ENCODE measurements around the gene IFNLR1.
"Not testable (repeated sequence)": the region's sequence is repeated elsewhere in the genome, so short reads cannot be mapped to it uniquely, and the experiment has no call there.

The IFNLR1 gene

DNA sequence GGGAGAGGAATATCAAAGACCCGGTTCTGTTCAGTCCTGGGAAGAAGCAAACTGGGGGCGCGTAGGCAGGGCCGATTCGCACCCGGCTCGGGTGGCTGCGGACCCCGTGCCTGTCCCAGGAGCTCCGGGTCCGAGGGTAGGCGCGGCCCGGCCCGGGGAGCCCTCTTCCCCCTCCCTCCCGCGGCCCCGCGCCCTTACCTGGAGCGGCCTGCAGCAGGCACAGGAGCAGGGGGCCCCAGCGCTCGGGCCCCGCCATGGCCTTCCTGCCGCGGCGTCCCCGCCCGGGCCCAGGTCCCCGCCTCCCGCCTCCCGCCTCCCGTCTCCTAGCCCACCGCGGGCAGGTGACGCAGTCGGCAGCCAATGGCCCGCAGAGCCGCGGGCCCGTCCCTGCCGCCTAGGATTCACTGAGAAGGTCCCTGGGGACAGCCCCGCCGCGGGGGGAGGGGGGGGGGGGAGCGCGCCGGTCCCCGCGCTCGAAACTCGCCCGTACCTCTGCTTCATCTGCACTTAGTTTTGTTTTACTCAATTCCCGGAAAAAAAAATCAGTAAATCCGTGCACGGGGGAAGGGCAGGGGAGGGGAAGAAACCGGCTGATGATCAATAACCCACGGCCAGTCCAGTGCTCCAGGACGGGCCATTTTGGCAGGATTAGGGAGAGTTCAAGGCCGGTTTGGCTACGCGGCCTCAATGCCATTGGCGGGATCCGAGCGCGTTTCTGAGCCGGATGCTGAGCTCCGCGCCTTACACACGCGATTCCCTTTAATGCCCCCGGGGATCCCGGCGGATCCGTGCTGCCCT is at the start of gene IFNLR1:
Gene IFNLR1 (minus strand): TSS at position 297 of the 798 bp plus-strand sequence. CDS start 41 bp downstream, at position 256.
- peak; percentile 53 for DNase-seq

DNA sequence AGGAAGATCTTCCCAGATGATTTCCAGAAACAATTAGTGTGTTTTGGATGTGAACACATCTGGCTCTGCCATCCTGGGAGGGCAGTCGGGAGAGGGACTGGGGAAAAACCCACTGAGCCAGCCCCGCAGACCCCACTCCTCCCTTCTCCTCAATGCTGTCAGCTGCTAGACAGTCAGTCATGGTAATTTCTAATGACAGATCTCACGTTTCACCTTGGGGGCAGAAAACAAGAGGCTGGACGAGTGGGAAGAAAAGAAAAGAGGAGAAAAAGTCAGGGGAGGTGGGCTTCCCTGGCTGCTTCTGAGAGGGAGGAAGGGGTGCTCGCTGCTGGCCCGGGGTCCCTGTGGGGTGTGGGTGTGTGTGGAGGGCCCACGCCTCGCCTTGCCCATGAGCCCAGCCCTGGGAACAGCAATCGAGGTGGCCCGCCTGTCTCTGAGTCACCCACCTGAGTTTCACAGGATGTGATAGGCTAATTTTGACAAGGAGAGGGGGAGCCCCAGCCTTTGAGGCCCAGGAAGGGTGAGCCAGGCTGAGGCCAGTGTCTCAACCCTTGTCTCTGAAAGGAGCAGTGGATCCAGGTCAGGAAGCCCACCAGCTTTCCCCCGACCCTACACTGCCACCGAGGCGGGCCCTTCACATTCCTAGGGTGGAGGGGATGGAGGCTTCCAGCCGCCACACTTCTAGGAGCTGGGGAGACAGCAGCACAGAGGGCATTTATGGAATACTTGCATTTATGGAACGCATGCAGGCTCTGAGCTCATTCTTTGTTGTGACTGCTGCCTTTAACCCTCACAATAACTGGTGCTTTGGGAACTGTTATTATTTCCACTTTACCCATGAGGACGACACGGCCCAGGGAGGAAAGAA is 49.1 kb upstream of the IFNLR1 start:
- DNase-seq = no peak

DNA sequence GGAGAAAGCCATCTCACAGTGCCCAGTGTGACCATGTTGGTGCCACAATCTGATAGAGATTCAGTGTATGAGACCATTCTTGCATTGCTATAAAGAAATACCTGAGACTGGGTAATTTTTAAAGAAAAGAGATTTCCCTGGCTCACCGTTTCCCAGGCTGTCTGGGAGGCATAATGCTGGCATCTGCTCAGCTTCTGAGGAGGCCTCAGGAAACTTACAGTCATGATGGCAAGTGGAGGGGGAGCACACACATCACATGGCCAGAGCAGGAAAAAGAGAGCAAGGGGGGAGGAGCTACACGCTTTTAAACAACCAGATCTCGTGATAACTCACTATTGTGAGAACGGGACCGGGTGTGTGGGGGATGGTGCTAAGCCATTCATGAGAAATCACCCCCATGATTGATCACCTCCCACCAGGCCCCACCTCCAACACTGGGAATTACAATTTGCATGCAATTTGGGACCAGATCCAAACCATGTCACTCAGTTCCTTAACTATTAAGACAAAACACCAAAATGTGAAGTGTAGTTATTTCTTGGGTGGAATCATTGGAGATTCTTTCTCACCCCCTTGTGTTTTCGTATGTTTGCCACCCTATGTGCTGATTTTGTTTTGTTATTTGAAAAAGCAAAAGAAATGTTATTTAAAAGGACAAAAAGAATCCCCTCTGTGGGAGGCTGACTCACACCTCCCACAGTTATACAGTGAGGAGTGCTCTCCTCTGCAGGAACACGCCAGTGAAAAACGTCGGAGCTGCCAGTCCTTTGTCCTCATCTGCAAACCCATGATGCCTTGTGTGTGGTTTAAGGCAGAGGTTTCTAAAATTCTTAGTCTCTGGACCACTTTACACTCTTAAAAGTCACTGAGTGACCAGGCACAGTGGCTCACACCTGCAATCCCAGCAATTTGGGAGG is 46.9 kb upstream of the IFNLR1 start:
- DNase-seq = no peak

DNA sequence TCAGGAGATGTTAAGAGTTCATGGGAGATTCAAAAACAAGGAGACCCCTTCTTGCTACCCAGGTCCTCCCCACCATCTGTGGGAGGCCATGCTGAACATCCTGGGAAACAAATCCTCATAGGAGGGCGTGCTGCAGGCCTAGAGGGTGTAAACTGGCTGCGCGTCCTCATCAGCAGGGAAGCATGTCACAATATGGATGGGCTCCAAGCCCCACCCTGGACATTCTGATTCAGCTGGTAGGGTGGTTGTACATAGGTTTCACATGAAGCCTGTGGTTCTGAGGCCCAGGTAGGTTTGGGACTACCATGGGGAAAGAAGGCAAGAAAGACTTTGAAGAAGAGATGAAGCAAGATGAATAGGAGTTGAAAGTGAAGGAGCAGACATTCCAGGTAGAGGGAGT is 44.6 kb upstream of the IFNLR1 start:
- DNase-seq = no peak

DNA sequence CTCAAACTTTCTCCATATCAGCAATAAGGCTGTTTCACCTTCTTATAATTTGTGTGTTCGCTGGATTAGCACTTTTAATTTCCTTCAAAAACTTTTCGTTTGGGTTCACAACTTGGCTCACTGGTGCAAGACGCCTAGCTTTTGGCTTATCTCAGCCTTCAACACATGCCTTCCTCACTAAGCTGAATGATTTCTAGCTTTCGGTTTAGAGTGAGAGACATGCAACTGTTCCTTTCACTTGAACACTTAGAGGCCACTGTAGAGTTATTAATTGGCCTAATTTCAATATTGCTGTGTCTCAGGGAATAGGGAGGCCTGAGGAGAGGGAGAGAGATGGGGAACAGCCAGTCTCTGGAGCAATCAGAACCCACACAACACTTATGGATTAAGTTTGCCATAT is 41.2 kb upstream of the IFNLR1 start:
- no peak for DNase-seq

DNA sequence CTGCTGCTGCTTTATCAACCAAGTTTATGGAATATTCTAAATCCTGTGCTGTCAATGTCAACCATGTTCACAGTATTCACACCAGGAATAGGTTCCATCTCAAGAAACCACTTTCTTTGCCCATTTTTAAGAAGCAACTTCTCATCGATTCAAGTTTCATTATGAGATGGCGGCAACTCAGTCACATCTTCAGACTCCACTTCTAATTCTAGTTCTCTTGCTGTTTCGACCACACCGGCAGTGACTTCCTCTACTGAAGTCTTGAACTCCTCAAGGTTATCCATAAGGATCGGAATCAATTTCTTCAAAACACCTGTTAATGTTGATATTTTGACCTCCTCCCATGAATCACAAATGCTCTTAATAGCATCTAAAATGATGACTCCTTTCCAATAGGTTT is 39.7 kb upstream of the IFNLR1 start:
- DNase-seq = no peak

DNA sequence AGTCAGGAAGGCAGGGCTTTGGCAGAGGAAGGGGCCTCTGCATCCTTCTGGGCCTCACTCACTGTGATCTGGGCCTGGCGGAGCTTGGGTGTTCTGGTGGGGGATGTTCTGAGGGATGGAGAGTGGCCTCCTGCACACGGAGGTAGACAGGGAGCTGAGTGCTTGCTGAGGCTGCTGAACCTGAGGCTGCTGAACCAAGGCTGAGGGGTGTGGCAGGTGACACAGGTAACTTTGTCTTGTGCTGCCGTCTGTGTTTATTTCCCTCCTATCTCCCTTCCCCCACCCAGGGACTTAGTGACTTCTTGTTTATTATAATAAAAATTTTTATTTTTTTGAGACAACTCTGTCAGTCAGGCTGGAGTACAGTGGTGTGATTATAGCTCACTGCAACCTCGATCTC is 37.7 kb upstream of the IFNLR1 start:
- DNase-seq = no peak

DNA sequence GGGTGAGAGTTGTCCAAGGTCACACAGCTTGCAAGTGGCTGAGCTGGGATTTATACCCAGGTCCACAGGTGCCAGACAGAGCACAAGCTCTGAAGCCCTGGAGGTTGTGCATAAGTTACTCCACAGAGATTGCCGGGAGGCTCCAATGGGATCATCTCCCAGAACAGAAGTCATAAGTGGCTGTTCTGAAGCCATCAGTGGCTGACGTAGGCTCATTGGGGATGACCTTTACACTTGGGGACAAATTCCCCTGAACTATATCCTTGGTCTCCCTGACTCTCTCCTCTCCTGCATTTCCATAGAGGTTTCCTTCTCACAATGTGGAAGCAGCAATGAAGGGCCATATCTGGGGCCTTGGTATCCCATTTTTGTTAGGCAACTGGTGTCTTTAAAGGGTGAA is 37.0 kb upstream of the IFNLR1 start:
- no peak for DNase-seq

DNA sequence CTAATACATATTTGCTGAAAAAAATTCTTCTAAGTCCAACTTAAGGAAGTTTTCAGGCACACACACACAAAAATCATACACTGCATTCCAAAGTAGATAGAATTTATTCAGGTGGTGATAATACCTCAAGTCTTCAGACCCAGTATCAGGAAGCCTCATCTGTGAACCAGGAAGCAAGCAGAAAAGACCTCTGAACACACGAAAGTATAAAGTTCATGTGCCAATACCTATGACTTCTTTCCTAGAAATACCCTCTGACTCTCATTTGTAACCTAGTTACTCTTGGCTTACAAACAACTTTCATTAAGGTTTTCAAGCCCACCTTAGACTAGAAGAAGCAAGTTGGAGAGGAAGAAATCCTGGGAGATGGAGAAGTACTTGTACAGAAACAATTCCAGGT is 35.7 kb upstream of the IFNLR1 start:
- no peak for DNase-seq

DNA sequence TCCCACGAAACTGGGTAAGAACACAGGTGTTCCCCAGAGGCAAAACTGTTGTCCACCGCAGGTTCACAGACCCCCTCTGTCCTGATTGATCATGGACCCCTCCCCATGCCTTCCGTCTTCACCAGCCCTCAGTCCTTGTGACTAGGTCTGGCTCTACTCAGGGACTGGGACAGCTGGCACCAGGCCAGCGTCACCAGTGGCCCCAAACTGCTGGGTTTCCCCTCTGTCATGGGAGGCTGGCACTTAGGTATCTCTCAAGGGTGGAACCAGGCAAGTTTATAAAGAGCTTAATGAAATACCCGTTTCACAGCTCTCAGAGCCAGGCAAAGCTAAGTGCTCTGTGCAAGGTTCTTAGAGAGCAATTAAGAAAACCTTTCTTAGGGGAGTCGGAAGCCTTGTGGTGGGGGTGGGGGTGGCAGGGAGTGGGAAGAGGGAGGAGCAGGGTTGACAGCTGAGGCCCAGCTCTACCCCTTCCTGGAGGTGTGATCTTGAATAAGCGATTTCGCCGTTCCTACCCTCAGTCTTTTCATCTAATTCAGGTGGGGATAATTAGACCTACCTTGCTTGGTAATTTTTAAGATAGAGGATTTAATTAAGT is 35.0 kb upstream of the IFNLR1 start:
- DNase-seq = no peak

DNA sequence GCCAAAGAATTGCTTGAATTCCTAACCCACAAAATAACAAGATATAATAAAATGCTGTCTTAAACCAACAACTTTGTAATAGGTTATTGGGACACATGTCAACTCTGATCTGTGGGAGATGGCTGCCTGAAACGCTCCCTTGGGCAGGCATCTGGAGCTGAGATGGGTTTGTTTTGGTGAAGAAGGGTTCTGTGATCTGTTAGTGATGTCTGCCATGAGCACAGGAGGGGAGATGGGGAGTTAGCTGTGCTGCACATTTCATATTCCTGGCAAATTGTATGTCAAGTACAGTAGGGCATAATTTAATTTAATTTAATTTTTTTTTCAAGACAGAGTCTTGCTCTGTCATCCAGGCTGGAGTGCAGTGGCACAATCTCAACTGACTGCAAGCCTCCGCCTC is 34.2 kb upstream of the IFNLR1 start:
- DNase-seq = no peak

DNA sequence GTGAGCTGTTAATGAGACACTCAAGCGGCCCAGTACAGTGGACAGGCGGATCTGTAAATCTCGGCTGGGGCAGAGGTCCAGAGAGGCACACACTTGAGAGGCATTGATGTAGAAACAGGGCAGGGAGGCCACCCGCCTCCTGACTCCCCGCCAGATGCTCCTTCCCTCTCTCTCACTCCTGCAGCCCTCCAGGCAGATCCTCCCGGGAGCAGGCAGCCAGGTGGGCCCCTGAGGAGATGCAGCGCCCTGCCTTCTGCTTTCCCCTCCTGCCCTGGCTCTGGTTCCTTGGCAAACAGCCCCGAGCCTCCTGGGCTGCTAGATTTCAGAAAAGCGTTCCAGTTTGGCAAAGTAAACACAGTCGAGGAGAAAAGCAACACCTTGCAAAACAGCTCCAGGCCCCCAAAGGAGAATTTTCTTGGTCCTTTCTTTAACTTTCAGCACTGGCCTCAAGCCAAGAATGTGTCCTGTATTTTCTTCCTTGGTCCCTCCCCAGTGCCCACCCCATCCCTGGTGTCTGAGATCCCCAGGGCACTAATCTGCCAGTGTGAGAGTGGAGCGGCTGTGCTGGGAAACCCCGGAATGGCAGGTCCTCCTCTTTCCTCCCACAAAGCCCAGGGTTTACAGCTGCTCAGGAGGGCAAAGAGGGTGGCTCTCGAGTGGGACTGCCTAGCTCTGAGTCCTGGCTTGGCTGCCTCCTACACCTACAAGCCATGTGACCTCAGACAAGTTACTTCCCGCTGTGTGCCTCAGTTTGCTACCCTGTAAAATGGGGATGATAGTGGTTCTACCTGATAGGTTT is 29.4 kb upstream of the IFNLR1 start:
- DNase-seq = no peak

DNA sequence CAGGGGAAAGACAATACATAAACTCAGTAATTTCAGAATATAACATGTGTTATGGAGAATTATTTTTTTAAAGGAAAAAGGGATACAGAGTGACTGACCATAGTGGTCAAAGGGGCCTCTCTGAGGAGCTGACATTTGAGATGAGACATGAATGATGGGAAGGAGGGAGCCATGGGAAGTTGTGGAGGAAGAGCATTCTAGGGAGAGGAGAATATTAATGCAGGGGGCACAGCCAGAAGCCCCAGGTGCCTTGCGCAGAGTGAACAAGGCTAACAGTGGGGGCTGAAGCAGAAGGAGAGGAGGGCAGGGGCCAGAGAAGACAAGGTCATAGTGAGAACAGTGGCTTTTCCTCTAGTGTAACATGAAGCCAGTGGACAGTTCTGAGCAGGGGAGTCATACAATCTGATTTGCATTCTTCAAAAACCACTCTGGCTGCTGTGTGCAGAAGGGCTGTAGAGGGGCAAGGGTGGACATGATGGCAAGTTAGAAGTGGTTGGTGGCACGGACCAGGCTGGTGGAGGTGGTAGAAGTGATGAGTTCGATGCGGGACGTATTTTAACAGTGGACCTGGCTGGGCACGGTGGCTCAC is 28.2 kb upstream of the IFNLR1 start:
- DNase-seq = no peak

DNA sequence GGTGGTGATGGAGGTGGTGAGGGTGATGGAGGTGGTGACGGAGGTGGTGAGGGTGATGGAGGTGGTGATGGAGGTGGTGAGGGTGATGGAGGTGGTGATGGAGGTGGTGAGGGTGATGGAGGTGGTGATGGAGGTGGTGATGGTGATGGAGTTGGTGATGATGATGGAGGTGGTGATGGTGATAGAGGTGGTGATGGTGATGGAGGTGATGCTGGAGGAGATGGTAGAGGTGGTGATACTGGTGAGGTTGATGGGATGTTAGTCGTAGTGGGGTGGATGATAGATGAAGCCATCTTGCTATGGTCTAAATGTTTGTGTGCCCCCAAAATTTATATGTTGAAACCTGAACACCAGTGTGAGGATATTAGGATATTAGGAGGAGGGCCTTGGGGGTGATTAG is 25.3 kb upstream of the IFNLR1 start:
- DNase-seq = no peak

DNA sequence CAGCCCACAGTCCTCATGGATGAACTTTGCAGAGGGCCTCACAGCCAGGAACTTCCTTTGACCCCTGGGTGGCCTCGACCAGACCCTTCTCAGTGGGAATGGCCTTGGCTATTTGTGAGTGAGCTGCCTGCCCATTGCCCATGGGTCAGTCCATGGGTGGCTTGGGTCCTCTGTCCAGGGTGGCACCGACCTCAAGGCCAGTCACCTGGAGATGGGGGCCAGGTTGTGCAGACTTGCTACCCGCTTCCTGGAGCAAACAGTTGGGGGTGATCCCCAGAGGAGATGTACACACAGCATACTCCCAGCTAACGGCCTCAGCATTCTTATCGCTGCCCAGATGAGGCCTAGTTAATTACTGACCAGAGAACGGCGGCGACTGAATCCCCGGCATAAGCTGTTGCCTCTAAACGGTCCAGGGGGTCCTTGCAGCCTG is 23.1 kb upstream of the IFNLR1 start:
- DNase-seq = no peak

DNA sequence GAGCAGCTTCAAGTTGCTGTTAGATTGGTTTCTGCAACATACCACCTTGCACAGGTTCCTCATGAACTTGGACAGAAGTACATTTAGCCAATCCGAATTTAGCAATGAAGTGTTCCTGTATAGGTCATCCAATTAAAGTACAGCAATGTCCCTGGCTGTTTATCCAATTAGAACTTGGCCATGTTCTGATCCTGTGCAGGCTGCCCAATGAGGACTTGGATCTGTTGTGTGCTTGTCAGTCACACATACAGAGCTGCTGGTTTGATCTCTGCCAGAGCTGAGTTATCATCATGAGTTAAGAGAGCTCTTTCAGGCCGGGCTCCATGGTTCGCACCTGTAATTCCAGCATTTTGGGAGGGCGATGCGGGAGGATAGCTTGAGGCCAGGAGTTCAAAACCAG is 22.0 kb upstream of the IFNLR1 start:
- no peak for DNase-seq

DNA sequence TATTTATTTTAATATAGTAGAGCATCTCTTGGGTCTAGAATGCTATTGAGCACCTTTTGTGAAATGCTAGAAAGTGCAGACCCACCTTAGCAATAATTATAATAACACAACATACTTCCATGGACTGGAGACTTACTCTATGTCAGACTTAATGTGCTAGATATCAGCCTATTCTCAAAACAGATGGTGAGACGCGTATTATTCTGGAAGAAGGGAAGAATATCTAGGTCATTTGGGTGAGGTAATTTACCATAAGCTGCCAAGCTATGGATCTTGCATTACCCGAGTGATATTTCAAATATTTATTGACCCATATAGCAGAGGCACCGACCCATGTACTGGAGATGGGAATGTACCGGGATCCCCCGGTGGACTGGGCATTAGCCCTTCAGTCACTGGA is 20.6 kb upstream of the IFNLR1 start:
- no peak for DNase-seq

DNA sequence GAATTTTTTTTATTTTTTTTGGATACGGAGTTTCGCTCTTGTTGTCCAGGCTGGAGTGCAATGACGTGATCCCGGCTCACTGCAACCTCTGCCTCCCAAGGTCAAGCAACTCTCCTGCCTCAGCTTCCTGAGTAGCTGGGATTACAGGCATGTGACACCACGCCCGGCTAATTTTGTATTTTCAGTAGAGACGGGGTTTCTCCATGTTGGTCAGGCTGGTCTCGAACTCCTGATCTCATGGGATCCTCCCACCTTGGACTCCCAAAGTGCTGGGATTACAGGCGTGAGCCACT is 20.3 kb upstream of the IFNLR1 start:
- DNase-seq = not testable (repeated sequence)

DNA sequence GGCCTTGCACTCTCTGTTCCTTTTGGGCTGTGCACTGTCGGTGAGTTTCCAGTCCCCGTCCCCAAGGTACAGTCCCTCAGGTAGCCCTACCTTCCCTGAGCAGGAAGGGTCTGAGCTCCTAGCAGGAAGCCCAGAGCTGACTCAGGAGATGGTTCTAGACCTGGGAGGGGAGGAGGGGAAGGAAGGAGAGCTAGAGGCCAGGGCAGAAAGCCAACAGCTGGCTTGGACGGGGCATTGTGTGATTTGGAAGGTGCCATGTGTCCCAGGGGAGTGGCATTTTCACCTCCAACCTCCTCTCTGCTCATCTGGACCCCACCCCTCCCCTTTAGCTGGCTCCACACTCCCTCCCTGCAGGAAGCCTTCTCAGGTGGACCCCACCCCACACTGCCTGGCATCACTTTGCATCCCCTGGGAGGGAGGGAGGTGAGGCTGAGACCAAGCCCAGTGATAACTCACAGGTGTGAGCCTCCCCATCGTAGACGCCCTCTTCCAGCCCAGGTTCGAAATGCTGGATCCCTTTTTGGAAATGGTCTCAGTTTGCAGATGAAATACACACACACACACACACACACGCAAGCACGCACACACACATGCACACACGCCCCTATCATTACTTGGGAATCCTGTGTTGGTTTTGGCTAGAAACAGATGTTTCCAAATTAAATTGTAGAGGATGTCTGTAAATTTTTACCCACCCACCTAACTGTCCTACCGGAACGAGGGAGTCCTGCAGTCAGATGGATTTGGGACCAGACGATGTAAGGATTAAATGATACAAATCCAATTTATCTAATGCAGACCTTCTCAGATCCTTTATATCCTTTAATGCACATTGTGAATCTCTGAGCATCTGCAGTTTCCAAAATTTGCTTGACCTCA is 19.7 kb upstream of the IFNLR1 start:
- no peak for DNase-seq

DNA sequence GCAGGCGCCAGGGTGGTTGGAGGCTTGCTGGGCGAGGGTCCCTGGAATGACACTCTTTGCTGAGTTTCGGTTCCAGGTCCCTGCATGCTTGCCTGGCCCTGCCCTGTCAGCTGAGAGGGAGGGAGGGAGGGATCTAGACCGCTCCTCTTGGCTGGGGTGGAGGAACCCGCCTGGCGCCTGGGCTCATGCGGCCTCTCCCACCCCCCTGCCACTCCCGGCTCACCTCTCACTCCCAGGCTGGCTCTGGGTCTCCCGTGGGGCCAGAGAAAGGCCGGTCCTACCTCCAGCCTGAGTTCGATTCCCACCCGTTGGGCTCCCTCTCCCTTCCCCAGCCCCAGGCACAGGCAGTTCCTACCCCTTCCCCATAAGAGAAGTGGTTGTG is 19.0 kb upstream of the IFNLR1 start:
- no peak for DNase-seq
